ENCODE results near the gene MOV10L1.
"Not testable (repeated sequence)": the region's sequence is repeated elsewhere in the genome, so short reads cannot be mapped to it uniquely, and the experiment has no call there.

The MOV10L1 gene

GRCh38 chr22:50131894-50132293 lies 42.1 kb downstream of the MOV10L1 start:
- Histone ChIP-seq H3K36me3 (ENCODE audit: insufficient read depth, low read length) (no peaks in the 10 kb centered on the region), H2AFZ (ENCODE audit: low read depth, low read length) (no peak overlapping the region), H3K9me3 (ENCODE audit: low read length) (peaks cover 6% of the 10 kb centered on the region), H3K27me3 (ENCODE audit: insufficient read depth, low read length) (no peaks in the 10 kb centered on the region), H3K4me3 (ENCODE audit: low read length) (no peak overlapping the region), H3K4me1 (ENCODE audit: insufficient read depth, low read length) (peaks cover 7% of the 10 kb centered on the region)

GRCh38 chr22:50134481-50134880 lies 44.7 kb downstream of the MOV10L1 start:
- peaks cover 3% of the 10 kb centered on the region for H3K4me1 ChIP-seq (ENCODE audit: insufficient read depth, low read length)
- no peaks in the 10 kb centered on the region for H3K27me3 ChIP-seq (ENCODE audit: insufficient read depth, low read length)
- no peaks in the 10 kb centered on the region for H3K36me3 ChIP-seq (ENCODE audit: insufficient read depth, low read length)
- no peak overlapping the region for H3K4me3 ChIP-seq (ENCODE audit: low read length)
- H2AFZ ChIP-seq (ENCODE audit: low read depth, low read length) = no peak overlapping the region
- H3K9me3 ChIP-seq (ENCODE audit: low read length) = peaks cover 3% of the 10 kb centered on the region

GRCh38 chr22:50136581-50137015 lies 46.8 kb downstream of the MOV10L1 start:
- H3K9me3 ChIP-seq (ENCODE audit: low read length) = peaks cover 3% of the 10 kb centered on the region
- H2AFZ ChIP-seq (ENCODE audit: low read depth, low read length) = no peak overlapping the region
- peaks cover 5% of the 10 kb centered on the region for H3K27me3 ChIP-seq (ENCODE audit: insufficient read depth, low read length)
- peaks cover 3% of the 10 kb centered on the region for H3K4me1 ChIP-seq (ENCODE audit: insufficient read depth, low read length)
- H3K36me3 ChIP-seq (ENCODE audit: insufficient read depth, low read length) = no peaks in the 10 kb centered on the region
- no peak overlapping the region for H3K4me3 ChIP-seq (ENCODE audit: low read length)

GRCh38 chr22:50137277-50137676 lies 47.5 kb downstream of the MOV10L1 start:
- H3K4me3 ChIP-seq (ENCODE audit: low read length); H3K9me3 ChIP-seq (ENCODE audit: low read length); H3K27me3 ChIP-seq (ENCODE audit: insufficient read depth, low read length); H3K4me1 ChIP-seq (ENCODE audit: insufficient read depth, low read length); H2AFZ ChIP-seq (ENCODE audit: low read depth, low read length); H3K36me3 ChIP-seq (ENCODE audit: insufficient read depth, low read length): not testable (repeated sequence)

- H3K36me3 ChIP-seq (ENCODE audit: insufficient read depth, low read length) = no peaks in the 10 kb centered on the region
- H3K9me3 ChIP-seq (ENCODE audit: low read length) = no peaks in the 10 kb centered on the region
- H3K4me1 ChIP-seq (ENCODE audit: insufficient read depth, low read length) = peaks cover 3% of the 10 kb centered on the region
- no peak overlapping the region for H2AFZ ChIP-seq (ENCODE audit: low read depth, low read length)
- no peak overlapping the region for H3K4me3 ChIP-seq (ENCODE audit: low read length)
- H3K27me3 ChIP-seq (ENCODE audit: insufficient read depth, low read length) = peaks cover 5% of the 10 kb centered on the region
Measured at GRCh38 chr22:50138041-50138440, 48.2 kb downstream of the MOV10L1 start.

- H3K9me3 ChIP-seq (ENCODE audit: low read length) = no peaks in the 10 kb centered on the region
- H3K4me3 ChIP-seq (ENCODE audit: low read length) = no peak overlapping the region
- peaks cover 11% of the 10 kb centered on the region for H3K27me3 ChIP-seq (ENCODE audit: insufficient read depth, low read length)
- H2AFZ ChIP-seq (ENCODE audit: low read depth, low read length) = no peak overlapping the region
- no peaks in the 10 kb centered on the region for H3K36me3 ChIP-seq (ENCODE audit: insufficient read depth, low read length)
- H3K4me1 ChIP-seq (ENCODE audit: insufficient read depth, low read length) = peaks cover 3% of the 10 kb centered on the region
Measured at GRCh38 chr22:50138988-50139387, 49.2 kb downstream of the MOV10L1 start.

GRCh38 chr22:50139843-50140415 lies 50.1 kb downstream of the MOV10L1 start:
- peaks cover 3% of the 10 kb centered on the region for H3K4me1 ChIP-seq (ENCODE audit: insufficient read depth, low read length)
- H3K4me3 ChIP-seq (ENCODE audit: low read length) = no peak overlapping the region

DNA sequence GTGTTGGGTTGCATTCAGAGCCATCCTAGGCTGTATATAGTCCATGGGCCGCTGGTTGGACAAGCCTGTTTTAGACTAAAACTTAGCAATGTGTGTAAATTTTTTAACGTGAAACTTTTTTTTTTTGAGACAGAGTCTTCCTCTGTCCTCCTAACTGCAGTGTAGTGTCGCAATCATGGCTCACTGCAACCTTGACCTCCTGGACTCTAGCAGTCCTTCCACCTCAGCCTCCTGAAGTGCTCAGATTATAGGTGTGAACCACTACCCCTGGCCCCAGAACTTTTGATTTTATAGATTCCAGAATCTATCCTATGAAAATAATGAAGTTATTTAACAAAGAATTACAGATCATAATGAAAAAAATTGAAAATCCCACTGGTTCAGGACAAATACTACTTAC lies 50.8 kb downstream of the MOV10L1 start:
- H3K4me1 ChIP-seq (ENCODE audit: insufficient read depth, low read length) = peaks cover 3% of the 10 kb centered on the region
- no peak overlapping the region for H2AFZ ChIP-seq (ENCODE audit: low read depth, low read length)
- no peak overlapping the region for H3K4me3 ChIP-seq (ENCODE audit: low read length)
- H3K36me3 ChIP-seq (ENCODE audit: insufficient read depth, low read length) = no peaks in the 10 kb centered on the region
- peaks cover 12% of the 10 kb centered on the region for H3K27me3 ChIP-seq (ENCODE audit: insufficient read depth, low read length)
- H3K9me3 ChIP-seq (ENCODE audit: low read length) = no peaks in the 10 kb centered on the region

More at GRCh38 chr22:50139843-50140415, 50.1 kb downstream of the MOV10L1 start:
- no peaks in the 10 kb centered on the region for H3K36me3 ChIP-seq (ENCODE audit: insufficient read depth, low read length)
- H3K9me3 ChIP-seq (ENCODE audit: low read length) = no peaks in the 10 kb centered on the region
- peaks cover 12% of the 10 kb centered on the region for H3K27me3 ChIP-seq (ENCODE audit: insufficient read depth, low read length)
- H2AFZ ChIP-seq (ENCODE audit: low read depth, low read length) = no peak overlapping the region

GRCh38 chr22:50141462-50141861 lies 51.7 kb downstream of the MOV10L1 start:
- peaks cover 10% of the 10 kb centered on the region for H3K4me1 ChIP-seq (ENCODE audit: insufficient read depth, low read length)
- peaks cover 12% of the 10 kb centered on the region for H3K27me3 ChIP-seq (ENCODE audit: insufficient read depth, low read length)
- H3K4me3 ChIP-seq (ENCODE audit: low read length) = no peak overlapping the region
- no peaks in the 10 kb centered on the region for H3K9me3 ChIP-seq (ENCODE audit: low read length)
- no peak overlapping the region for H2AFZ ChIP-seq (ENCODE audit: low read depth, low read length)
- no peaks in the 10 kb centered on the region for H3K36me3 ChIP-seq (ENCODE audit: insufficient read depth, low read length)

DNA sequence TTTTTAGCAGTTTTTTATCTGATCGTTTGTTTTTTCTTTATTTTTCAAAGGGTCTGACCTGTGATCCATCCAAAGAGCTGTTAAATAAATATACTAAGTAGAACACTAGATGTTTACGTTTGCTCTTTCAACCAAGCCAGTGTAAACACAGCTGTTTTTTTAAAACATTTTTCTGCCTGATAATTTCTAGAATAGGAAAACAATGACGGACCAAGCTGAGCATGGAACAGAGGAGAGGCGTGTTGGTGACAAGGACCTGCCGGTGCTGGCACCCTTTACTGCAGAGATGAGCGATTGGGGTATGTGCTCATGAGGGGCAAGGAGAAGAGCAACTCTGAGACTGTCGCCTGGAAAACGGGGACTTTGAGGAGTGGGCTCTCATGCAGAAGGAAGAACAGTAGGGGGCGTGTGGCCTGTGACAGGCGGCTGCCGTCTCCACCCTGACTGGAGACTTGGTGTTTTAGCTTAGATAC lies 52.1 kb downstream of the MOV10L1 start:
- no peak overlapping the region for H2AFZ ChIP-seq (ENCODE audit: low read depth, low read length)
- H3K4me3 ChIP-seq (ENCODE audit: low read length) = no peak overlapping the region
- peaks cover 12% of the 10 kb centered on the region for H3K27me3 ChIP-seq (ENCODE audit: insufficient read depth, low read length)
- H3K9me3 ChIP-seq (ENCODE audit: low read length) = no peaks in the 10 kb centered on the region
- H3K4me1 ChIP-seq (ENCODE audit: insufficient read depth, low read length) = peaks cover 13% of the 10 kb centered on the region
- H3K36me3 ChIP-seq (ENCODE audit: insufficient read depth, low read length) = no peaks in the 10 kb centered on the region

GRCh38 chr22:50143096-50143495 lies 53.3 kb downstream of the MOV10L1 start:
- H2AFZ ChIP-seq (ENCODE audit: low read depth, low read length) = no peak overlapping the region
- H3K4me1 ChIP-seq (ENCODE audit: insufficient read depth, low read length) = peaks cover 20% of the 10 kb centered on the region
- H3K9me3 ChIP-seq (ENCODE audit: low read length) = no peaks in the 10 kb centered on the region
- H3K36me3 ChIP-seq (ENCODE audit: insufficient read depth, low read length) = no peaks in the 10 kb centered on the region
- H3K27me3 ChIP-seq (ENCODE audit: insufficient read depth, low read length) = peaks cover 12% of the 10 kb centered on the region
- H3K4me3 ChIP-seq (ENCODE audit: low read length) = no peak overlapping the region

DNA sequence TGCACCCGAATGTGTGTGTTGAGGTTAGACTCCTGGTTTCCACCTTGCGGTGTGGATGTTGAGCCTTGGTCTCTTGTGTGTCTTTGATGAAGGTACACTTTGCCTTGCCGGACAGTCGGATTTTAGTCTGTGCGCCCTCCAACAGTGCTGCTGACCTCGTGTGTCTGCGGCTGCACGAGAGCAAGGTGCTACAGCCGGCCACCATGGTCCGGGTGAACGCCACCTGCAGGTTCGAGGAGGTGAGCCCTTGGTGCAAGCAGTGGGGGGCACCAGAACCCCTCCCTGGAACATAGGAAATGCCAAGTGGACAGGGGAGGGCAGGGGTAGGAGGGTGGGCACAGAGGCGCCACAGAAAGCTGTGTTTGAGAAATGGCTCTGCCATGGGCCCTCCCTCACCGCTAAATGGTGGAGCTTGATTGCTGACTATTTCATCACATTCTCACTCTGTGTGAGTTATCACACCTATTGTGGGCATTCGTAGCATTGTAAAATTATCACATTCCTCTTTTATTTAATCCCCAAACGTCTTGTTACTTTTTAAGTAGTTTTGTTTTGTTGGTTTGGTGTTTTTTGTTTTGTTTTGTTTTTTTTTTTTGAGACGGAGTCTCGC lies 54.3 kb downstream of the MOV10L1 start:
- H3K36me3 ChIP-seq (ENCODE audit: insufficient read depth, low read length) = no peaks in the 10 kb centered on the region
- H3K4me1 ChIP-seq (ENCODE audit: insufficient read depth, low read length) = peaks cover 23% of the 10 kb centered on the region
- no peak overlapping the region for H3K4me3 ChIP-seq (ENCODE audit: low read length)
- H3K9me3 ChIP-seq (ENCODE audit: low read length) = no peaks in the 10 kb centered on the region
- H2AFZ ChIP-seq (ENCODE audit: low read depth, low read length) = no peak overlapping the region
- H3K27me3 ChIP-seq (ENCODE audit: insufficient read depth, low read length) = peaks cover 12% of the 10 kb centered on the region

- Histone ChIP-seq H3K4me1 (ENCODE audit: insufficient read depth, low read length) (peaks cover 20% of the 10 kb centered on the region), H3K9me3 (ENCODE audit: low read length) (no peaks in the 10 kb centered on the region), H2AFZ (ENCODE audit: low read depth, low read length) (no peak overlapping the region), H3K27me3 (ENCODE audit: insufficient read depth, low read length) (peaks cover 7% of the 10 kb centered on the region), H3K4me3 (ENCODE audit: low read length) (no peak overlapping the region), H3K36me3 (ENCODE audit: insufficient read depth, low read length) (no peaks in the 10 kb centered on the region)
Measured at GRCh38 chr22:50145721-50146438, 56.1 kb downstream of the MOV10L1 start.

All from neuron (in vitro differentiated cells).